GM12878 (cell line): ENCODE results near the gene ARID3B. TPM values are rescaled to one million over a fixed set of nuclear protein-coding genes. Genes with fewer than 3 reads are reported as not detected.

Experiments used
- ATAC-seq: fragments of 200-7000 bp; cut with Tn5 transposase; 3 replicates; pipeline ENCODE4 v1.9.1; 2020; ENCODE audit warnings: mild to moderate bottlenecking, moderate library complexity
- BruUV-seq: library from RNA; stranded (reverse); fragments of 400-500 nt; replicated peaks from 2 replicates; lab custom pipeline; 2021; lab: Mats Ljungman, UMichigan
- CTCF ChIA-PET: fragments of 300-600 bp; sonication (Branson Sonifier 250); formaldehyde crosslinking; extraction: SDS; loops from one replicate; lab custom pipeline; 2021; ENCODE audit warnings: inconsistent platforms; lab: Yijun Ruan, JAX
- POLR2A ChIA-PET: fragments of 350-600 bp; formaldehyde crosslinking; extraction: SDS; loops from one replicate; lab custom pipeline; 2021; ENCODE audit warnings: inconsistent platforms; lab: Charles Lee
- RAD21 ChIA-PET: fragments of 300-600 bp; sonication (Branson Sonifier 250); formaldehyde crosslinking; loops from one replicate; lab custom pipeline; 2023; ENCODE audit warnings: antibody characterized with exemption; ENCODE audit not compliant: unreplicated experiment; lab: Charles Lee
- SMC1A ChIA-PET: fragments of 300-600 bp; sonication (Branson Sonifier 250); formaldehyde crosslinking; loops from one replicate; lab custom pipeline; 2023; ENCODE audit not compliant: unreplicated experiment, uncharacterized antibody; lab: Charles Lee
- DNase-seq: peaks from one replicate; pipeline ENCODE4 v3.0.0-alpha.2; 2011; ENCODE audit warnings: low read depth, low spot score
- FAIRE-seq: peaks from 3 replicates; lab custom pipeline; 2011; peaks lifted over from hg19 to GRCh38; lab: Jason Lieb, UNC
- H2AFZ ChIP-seq: 2 replicates; pipeline ENCODE4 v1.6.0; 2011; ENCODE audit warnings: low read depth, low read length, control low read depth; ENCODE audit not compliant: control insufficient read depth
- H3K27ac ChIP-seq: 2 replicates; pipeline ENCODE4 v1.5.1; 2011; ENCODE audit warnings: control low read depth; ENCODE audit not compliant: control insufficient read depth, insufficient read depth
- H3K27me3 ChIP-seq, 2 experiments: replicated peaks in 1 of 2; 2 replicates each; pipeline versions ENCODE4 v1.6.0 to v1.6.1; 2011; ENCODE audit warnings: low read length in 1 of 2; ENCODE audit not compliant: control insufficient read depth in 2 of 2, insufficient read depth in 2 of 2
- H3K36me3 ChIP-seq, 2 experiments: 2 replicates each; pipeline ENCODE4 v1.5.1; 2011; ENCODE audit warnings: low read length in 1 of 2; ENCODE audit not compliant: control insufficient read depth in 2 of 2, insufficient read depth in 2 of 2
- H3K4me1 ChIP-seq: 2 replicates; pipeline ENCODE4 v1.6.1; 2011; ENCODE audit warnings: mild to moderate bottlenecking, low read length, moderate library complexity, mixed read lengths; ENCODE audit not compliant: control insufficient read depth, insufficient read depth
- H3K4me2 ChIP-seq: 2 replicates; pipeline ENCODE4 v1.6.0; 2011; ENCODE audit warnings: control low read depth; ENCODE audit not compliant: control insufficient read depth, insufficient read depth
- H3K4me3 ChIP-seq: fragments of 200-600 bp; sonication (generic); 2 replicates; pipeline ENCODE4 v1.5.1; 2016
- H3K79me2 ChIP-seq: 2 replicates; pipeline ENCODE4 v1.6.0; 2011; ENCODE audit warnings: low read length; ENCODE audit not compliant: control insufficient read depth, insufficient read depth
- H3K9ac ChIP-seq: 2 replicates; pipeline ENCODE4 v1.8.0; 2011; ENCODE audit warnings: low read length, control low read depth, mixed read lengths; ENCODE audit not compliant: control insufficient read depth, insufficient read depth
- H3K9me3 ChIP-seq: replicated peaks from 3 replicates; pipeline ENCODE4 v1.5.1; 2011; ENCODE audit warnings: mild to moderate bottlenecking, low read length; ENCODE audit not compliant: control insufficient read depth, insufficient read depth
- H4K20me1 ChIP-seq: 2 replicates; pipeline ENCODE4 v1.6.0; 2011; ENCODE audit not compliant: control insufficient read depth, insufficient read depth
- CREB1 ChIP-seq: IDR thresholded peaks from 2 replicates; pipeline ENCODE4 v1.6.1; 2012; ENCODE audit warnings: low read depth, mild to moderate bottlenecking, inconsistent platforms
- DPF2 ChIP-seq: fragments of 450-650 bp; IDR thresholded peaks from 2 replicates; pipeline ENCODE4 v1.6.1; 2017; ENCODE audit warnings: mild to moderate bottlenecking
- HDAC2 ChIP-seq: fragments of 200-600 bp; sonication (generic); IDR thresholded peaks from 2 replicates; pipeline ENCODE4 v1.6.1; 2017
- HSF1 ChIP-seq: fragments of 150-350 bp; IDR thresholded peaks from 2 replicates; pipeline ENCODE4 v1.6.1; 2014; ENCODE audit warnings: mild to moderate bottlenecking, low read depth, low read length
- KDM1A ChIP-seq: fragments of 200-600 bp; sonication (generic); IDR thresholded peaks from 2 replicates; pipeline ENCODE4 v1.6.1; 2016; ENCODE audit warnings: borderline replicate concordance
- PBX3 ChIP-seq: IDR thresholded peaks from 2 replicates; pipeline ENCODE4 v1.6.1; 2011; ENCODE audit warnings: mild to moderate bottlenecking, low read depth, low read length, moderate library complexity; ENCODE audit not compliant: insufficient replicate concordance
- RCOR1 ChIP-seq: conservative IDR thresholded peaks from 2 replicates; pipeline ENCODE4 v1.6.1; 2012; ENCODE audit warnings: low read depth, low read length, improper control_type of control experiment
- TAF1 ChIP-seq: IDR thresholded peaks from 2 replicates; pipeline ENCODE4 v1.6.1; 2011; ENCODE audit warnings: mild to moderate bottlenecking, low read depth, low read length, borderline replicate concordance
- TCF7 ChIP-seq: IDR thresholded peaks from 2 replicates; pipeline ENCODE4 v1.6.1; 2014; ENCODE audit warnings: antibody characterized with exemption, borderline replicate concordance
- WGBS: methylation state at CpG from one replicate; pipeline ENCODE4 v1.1.6; 2016; ENCODE audit warnings: low lambda C conversion rate; ENCODE audit not compliant: insufficient replicate concordance, insufficient coverage; ENCODE audit errors: missing lambda C conversion rate; 5-methylcytosine and 5-hydroxymethylcytosine counted together
- in situ Hi-C: fragments of 300-500 bp; cut with MboI; formaldehyde crosslinking; loops from 9 replicates; pipeline ENCODE4 v1.14.3; 2018; ENCODE audit warnings: mixed read lengths
- intact Hi-C: fragments of 100-400 bp; cut with micrococcal nuclease; formaldehyde crosslinking; loops from one replicate; pipeline ENCODE4 v1.14.2; 2022; ENCODE audit not compliant: unreplicated experiment
- polyA plus RNA-seq, 11 experiments: library from polyadenylated mRNA; depleted of rRNA in 4 of 11; unstranded in 6 of 11; stranded (reverse) in 5 of 11; fragments of >200 nt; fragmentation: Nextera tagmentation in 4 of 11; fragmentation: Illumina TruSeq in 1 of 11; extraction: Ambion mirVana in 4 of 11; extraction: Trizol in 1 of 11; gene quantifications; 1 replicate in 1 of 11; 2 replicates in 10 of 11; pipeline versions ENCODE4 v1.2.1 to v1.2.3, GENCODE V29; 2011 to 2016; ENCODE audit warnings: inconsistent platforms in 2 of 11, missing spikeins in 2 of 11, low read depth in 1 of 11
- total RNA-seq, 4 experiments: library from RNA; depleted of rRNA in 3 of 4; stranded (reverse); fragments of >200 nt in 3 of 4; fragmentation: Illumina TruSeq in 1 of 4; extraction: Trizol in 1 of 4; gene quantifications; 2 replicates each; pipeline versions ENCODE4 v1.2.1 to v1.2.3, GENCODE V29; 2013 to 2021
- TF ChIP-seq, protein P1 (sequence below): fragments of 450-650 bp; IDR thresholded peaks from 2 replicates; pipeline ENCODE4 v1.6.1; 2017; ENCODE audit warnings: low read depth, mild to moderate bottlenecking, moderate library complexity
- TF ChIP-seq, protein P2 (sequence below): fragments of 450-650 bp; formaldehyde crosslinking; IDR thresholded peaks from 2 replicates; pipeline ENCODE4 v1.4.0; 2022; ENCODE audit warnings: mild to moderate bottlenecking, moderate library complexity
- TF ChIP-seq, protein P3 (sequence below): fragments of 450-650 bp; IDR thresholded peaks from 2 replicates; pipeline ENCODE4 v1.6.1; 2018; ENCODE audit warnings: borderline replicate concordance, mild to moderate bottlenecking; ENCODE audit not compliant: partially characterized antibody

The ARID3B gene
- total and polyA plus RNA-seq, 10 of the 15 experiments (the other 5 are each of a cell fraction or from before 2014, with no cell fraction given): 1.1 to 33.4 (median 24.0) TPM

GRCh38 chr15:74547616-74548015 lies 6.6 kb downstream of the ARID3B start (continued):
- TF ChIP-seq, protein P1, sequence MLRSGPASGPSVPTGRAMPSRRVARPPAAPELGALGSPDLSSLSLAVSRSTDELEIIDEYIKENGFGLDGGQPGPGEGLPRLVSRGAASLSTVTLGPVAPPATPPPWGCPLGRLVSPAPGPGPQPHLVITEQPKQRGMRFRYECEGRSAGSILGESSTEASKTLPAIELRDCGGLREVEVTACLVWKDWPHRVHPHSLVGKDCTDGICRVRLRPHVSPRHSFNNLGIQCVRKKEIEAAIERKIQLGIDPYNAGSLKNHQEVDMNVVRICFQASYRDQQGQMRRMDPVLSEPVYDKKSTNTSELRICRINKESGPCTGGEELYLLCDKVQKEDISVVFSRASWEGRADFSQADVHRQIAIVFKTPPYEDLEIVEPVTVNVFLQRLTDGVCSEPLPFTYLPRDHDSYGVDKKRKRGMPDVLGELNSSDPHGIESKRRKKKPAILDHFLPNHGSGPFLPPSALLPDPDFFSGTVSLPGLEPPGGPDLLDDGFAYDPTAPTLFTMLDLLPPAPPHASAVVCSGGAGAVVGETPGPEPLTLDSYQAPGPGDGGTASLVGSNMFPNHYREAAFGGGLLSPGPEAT: no peak
- TF ChIP-seq HSF1: no peak

DNA sequence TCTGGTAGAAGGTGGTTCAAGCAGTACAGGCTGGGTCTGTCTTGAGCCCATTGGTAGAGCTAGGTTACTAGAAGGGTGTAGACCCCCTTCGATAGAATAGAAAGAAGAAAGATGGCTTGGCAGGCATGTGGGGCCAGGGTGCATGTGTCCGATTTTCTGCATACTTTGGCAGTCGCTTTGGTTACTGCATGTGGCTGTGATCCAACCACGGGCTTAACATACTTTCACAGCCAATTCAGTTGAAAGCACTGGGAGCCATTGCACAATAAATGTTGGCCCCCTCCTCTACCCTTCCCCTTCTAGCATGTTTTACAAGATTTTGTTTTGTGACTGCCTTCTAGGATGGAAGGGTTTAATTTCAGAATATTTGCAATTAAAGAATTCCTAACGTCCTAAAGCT lies 7.2 kb downstream of the ARID3B start:
- H3K79me2 ChIP-seq: peaks cover 92% of the 10 kb centered on the region
- peak overlapping the region; percentile 25; the same call in 1 of the 2 replicates for H3K27ac ChIP-seq
- H2AFZ ChIP-seq: no peak overlapping the region
- peaks cover 28% of the 10 kb centered on the region for H3K4me1 ChIP-seq
- intact Hi-C loops (loop anchor here (5.0 kb wide), 1 partner anchor 69 kb away; the partner anchor contains the start of gene CLK3), in situ Hi-C loops (no loop called here)
- H3K9me3 ChIP-seq: no peaks in the 10 kb centered on the region
- no peaks in the 10 kb centered on the region for H3K27me3 ChIP-seq
- CTCF ChIA-PET: interaction anchor here (0.8 to 1.7 kb wide), 4 partner anchors 13 to 174 kb away, joined by 3 to 4 read pairs (median 4); no protein-coding TSS in a partner anchor
- ATAC-seq: no peak
- RAD21 ChIA-PET: interaction anchor here (0.6 to 0.9 kb wide), 2 partner anchors 332 to 404 kb away, joined by 3 read pairs; no protein-coding TSS in a partner anchor
- peak overlapping the region; percentile 64 for H3K4me2 ChIP-seq
- H3K4me3 ChIP-seq: peak overlapping the region; percentile 60
- DNase-seq: no peak
- peaks cover 7% of the 10 kb centered on the region for H4K20me1 ChIP-seq
- H3K9ac ChIP-seq: no peak overlapping the region
- BruUV-seq: no TSS peak
- FAIRE-seq: no peak
- WGBS: 95% methylated on average over 5 of the region's 5 CpGs
- POLR2A ChIA-PET: no interaction called here
- H3K36me3 ChIP-seq: peaks cover 9 to 47% of the 10 kb centered on the region in 2 experiments
- SMC1A ChIA-PET: no interaction called here
- TF ChIP-seq KDM1A: no peak
- TF ChIP-seq, protein P2, sequence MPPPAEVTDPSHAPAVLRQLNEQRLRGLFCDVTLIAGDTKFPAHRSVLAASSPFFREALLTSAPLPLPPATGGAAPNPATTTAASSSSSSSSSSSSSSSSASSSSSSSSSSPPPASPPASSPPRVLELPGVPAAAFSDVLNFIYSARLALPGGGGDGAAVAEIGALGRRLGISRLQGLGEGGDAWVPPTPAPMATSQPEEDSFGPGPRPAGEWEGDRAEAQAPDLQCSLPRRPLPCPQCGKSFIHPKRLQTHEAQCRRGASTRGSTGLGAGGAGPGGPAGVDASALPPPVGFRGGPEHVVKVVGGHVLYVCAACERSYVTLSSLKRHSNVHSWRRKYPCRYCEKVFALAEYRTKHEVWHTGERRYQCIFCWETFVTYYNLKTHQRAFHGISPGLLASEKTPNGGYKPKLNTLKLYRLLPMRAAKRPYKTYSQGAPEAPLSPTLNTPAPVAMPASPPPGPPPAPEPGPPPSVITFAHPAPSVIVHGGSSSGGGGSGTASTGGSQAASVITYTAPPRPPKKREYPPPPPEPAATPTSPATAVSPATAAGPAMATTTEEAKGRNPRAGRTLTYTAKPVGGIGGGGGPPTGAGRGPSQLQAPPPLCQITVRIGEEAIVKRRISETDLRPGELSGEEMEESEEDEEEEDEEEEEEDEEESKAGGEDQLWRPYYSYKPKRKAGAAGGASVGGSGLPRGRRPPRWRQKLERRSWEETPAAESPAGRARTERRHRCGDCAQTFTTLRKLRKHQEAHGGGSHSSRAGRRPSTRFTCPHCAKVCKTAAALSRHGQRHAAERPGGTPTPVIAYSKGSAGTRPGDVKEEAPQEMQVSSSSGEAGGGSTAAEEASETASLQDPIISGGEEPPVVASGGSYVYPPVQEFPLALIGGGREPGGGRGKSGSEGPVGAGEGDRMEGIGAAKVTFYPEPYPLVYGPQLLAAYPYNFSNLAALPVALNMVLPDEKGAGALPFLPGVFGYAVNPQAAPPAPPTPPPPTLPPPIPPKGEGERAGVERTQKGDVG (CRISPR knock-in tag): no peak
- TF ChIP-seq PBX3: no peak
- TF ChIP-seq, protein P3, sequence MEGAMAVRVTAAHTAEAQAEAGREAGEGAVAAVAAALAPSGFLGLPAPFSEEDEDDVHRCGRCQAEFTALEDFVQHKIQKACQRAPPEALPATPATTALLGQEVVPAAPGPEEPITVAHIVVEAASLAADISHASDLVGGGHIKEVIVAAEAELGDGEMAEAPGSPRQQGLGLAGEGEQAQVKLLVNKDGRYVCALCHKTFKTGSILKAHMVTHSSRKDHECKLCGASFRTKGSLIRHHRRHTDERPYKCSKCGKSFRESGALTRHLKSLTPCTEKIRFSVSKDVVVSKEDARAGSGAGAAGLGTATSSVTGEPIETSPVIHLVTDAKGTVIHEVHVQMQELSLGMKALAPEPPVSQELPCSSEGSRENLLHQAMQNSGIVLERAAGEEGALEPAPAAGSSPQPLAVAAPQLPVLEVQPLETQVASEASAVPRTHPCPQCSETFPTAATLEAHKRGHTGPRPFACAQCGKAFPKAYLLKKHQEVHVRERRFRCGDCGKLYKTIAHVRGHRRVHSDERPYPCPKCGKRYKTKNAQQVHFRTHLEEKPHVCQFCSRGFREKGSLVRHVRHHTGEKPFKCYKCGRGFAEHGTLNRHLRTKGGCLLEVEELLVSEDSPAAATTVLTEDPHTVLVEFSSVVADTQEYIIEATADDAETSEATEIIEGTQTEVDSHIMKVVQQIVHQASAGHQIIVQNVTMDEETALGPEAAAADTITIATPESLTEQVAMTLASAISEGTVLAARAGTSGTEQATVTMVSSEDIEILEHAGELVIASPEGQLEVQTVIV: no peak
- TF ChIP-seq RCOR1: no peak
- no peak for TF ChIP-seq DPF2
- TF ChIP-seq HDAC2: no peak
- no peak for TF ChIP-seq TCF7
- TF ChIP-seq CREB1: no peak
- no peak for TF ChIP-seq TAF1
